Epithelial cell of esophagus (primary cell): ENCODE results near the gene ITGA1.

Experiments
- DNase-seq: peaks from one replicate; pipeline ENCODE4 v3.0.0; 2010; ENCODE audit warnings: low read depth
- H3K4me3 ChIP-seq: 2 replicates; pipeline ENCODE4 v1.5.1; 2011; ENCODE audit warnings: mild to moderate bottlenecking, low read length, control low read depth
- CTCF ChIP-seq: IDR thresholded peaks from 2 replicates; pipeline ENCODE4 v1.5.1; 2011; ENCODE audit warnings: low read depth, mild to moderate bottlenecking, low read length, control low read depth, inconsistent platforms; ENCODE audit not compliant: insufficient read depth; ENCODE audit errors: missing control alignments

ITGA1 gene

GRCh38 chr5:52789851-52790250 lies 2.1 kb downstream of the ITGA1 start:
- DNase-seq: no peak
- no peak for TF ChIP-seq CTCF
- H3K4me3 ChIP-seq: no peak overlapping the region

- TF ChIP-seq CTCF: no peak
- H3K4me3 ChIP-seq: no peak overlapping the region
- no peak for DNase-seq
These were observed 3.6 kb downstream of the ITGA1 start for GRCh38 chr5:52791366-52791765.

- peak; percentile 41 for DNase-seq
- TF ChIP-seq CTCF: no peak
- H3K4me3 ChIP-seq: no peak overlapping the region
These were observed 6.8 kb downstream of the ITGA1 start for GRCh38 chr5:52794519-52794918.

- DNase-seq: no peak
- H3K4me3 ChIP-seq: no peak overlapping the region
- no peak for TF ChIP-seq CTCF
These were observed 8.3 kb downstream of the ITGA1 start for GRCh38 chr5:52796031-52796430.

GRCh38 chr5:52796516-52797103 lies 8.9 kb downstream of the ITGA1 start:
- no peak for TF ChIP-seq CTCF
- H3K4me3 ChIP-seq: no peak overlapping the region
- DNase-seq: no peak

GRCh38 chr5:52798938-52799337 lies 11.2 kb downstream of the ITGA1 start:
- peak overlapping the region; percentile 99 for H3K4me3 ChIP-seq

More at GRCh38 chr5:52798938-52799337, 11.2 kb downstream of the ITGA1 start:
- no peak for DNase-seq
- no peak for TF ChIP-seq CTCF
